A673 (cell line): Measurements from ENCODE around the gene GRIK1.

Experiments
- EZH2 ChIP-seq: fragments of 200-600 bp; sonication (generic); IDR thresholded peaks from 2 replicates; pipeline ENCODE4 v1.6.1; 2017; ENCODE audit warnings: borderline replicate concordance, low read depth, mild to moderate bottlenecking, mixed read lengths, antibody characterized with exemption, low read length; ENCODE audit not compliant: poor library complexity, severe bottlenecking
- TF ChIP-seq, protein P1 (sequence below): fragments of 300-800, 200-600 bp; sonication (generic); conservative IDR thresholded peaks from 2 replicates; pipeline ENCODE4 v1.5.1; 2017; ENCODE audit warnings: low read depth, mild to moderate bottlenecking, antibody characterized with exemption, low read length, moderate library complexity, mixed read lengths

DNA sequence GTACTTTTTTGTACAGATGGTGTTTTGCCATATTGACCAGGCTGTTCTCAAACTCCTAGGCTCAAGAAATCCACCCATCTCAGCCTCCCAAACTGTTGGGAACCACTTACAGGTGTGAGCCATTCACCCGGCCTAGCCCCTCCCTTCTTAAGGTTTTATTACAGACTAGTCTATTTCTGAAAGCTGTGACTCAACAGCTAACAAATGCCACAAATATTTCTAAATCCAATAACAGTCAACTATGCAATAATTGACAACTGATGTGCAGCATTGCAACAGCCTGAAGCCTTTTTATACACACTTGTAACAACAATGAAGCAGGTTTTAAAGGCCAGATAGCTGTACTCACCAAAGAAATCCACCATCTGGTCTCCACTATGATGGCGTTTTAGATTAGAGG is 51.4 kb downstream of the GRIK1 start:
- TF ChIP-seq, protein P1, sequence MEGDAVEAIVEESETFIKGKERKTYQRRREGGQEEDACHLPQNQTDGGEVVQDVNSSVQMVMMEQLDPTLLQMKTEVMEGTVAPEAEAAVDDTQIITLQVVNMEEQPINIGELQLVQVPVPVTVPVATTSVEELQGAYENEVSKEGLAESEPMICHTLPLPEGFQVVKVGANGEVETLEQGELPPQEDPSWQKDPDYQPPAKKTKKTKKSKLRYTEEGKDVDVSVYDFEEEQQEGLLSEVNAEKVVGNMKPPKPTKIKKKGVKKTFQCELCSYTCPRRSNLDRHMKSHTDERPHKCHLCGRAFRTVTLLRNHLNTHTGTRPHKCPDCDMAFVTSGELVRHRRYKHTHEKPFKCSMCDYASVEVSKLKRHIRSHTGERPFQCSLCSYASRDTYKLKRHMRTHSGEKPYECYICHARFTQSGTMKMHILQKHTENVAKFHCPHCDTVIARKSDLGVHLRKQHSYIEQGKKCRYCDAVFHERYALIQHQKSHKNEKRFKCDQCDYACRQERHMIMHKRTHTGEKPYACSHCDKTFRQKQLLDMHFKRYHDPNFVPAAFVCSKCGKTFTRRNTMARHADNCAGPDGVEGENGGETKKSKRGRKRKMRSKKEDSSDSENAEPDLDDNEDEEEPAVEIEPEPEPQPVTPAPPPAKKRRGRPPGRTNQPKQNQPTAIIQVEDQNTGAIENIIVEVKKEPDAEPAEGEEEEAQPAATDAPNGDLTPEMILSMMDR, result no peak
- no peak for TF ChIP-seq EZH2
